ENCODE data around the gene AFF3. TPM values are rescaled to one million over a fixed set of nuclear protein-coding genes. Genes with fewer than 3 reads are reported as not detected.

AFF3 gene
- total RNA-seq, 2 donors from 2014 or later, result 10.8 to 16.2 TPM

DNA sequence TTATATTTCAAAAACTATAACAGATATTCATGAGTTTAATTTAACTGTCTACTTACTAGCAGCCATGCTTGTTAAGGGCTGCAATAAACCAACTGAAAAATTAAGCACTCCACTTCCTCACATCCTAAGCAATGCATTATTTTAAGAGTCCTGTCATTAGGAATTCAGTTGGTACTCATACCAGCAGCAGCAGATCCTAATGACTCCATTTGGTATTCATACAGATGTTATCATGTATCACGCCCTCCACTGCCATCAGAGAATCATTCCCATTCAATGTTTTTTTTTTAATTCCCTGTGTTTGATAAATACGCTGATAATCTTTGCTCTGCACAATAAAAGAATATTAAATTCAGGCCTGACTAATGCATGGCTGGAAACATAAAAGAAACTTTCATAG is 236.8 kb downstream of the AFF3 start:
- H3K27ac ChIP-seq, result no peak overlapping the region
- H3K27me3 ChIP-seq, result no peaks in the 10 kb centered on the region
- H3K4me1 ChIP-seq, result no peaks in the 10 kb centered on the region
- DNase-seq (ENCODE audit: low spot score), result no peak
- no peaks in the 10 kb centered on the region for H3K9me3 ChIP-seq
- H3K36me3 ChIP-seq, result no peaks in the 10 kb centered on the region
- H3K4me3 ChIP-seq, result no peak overlapping the region
- TF ChIP-seq, protein P1, sequence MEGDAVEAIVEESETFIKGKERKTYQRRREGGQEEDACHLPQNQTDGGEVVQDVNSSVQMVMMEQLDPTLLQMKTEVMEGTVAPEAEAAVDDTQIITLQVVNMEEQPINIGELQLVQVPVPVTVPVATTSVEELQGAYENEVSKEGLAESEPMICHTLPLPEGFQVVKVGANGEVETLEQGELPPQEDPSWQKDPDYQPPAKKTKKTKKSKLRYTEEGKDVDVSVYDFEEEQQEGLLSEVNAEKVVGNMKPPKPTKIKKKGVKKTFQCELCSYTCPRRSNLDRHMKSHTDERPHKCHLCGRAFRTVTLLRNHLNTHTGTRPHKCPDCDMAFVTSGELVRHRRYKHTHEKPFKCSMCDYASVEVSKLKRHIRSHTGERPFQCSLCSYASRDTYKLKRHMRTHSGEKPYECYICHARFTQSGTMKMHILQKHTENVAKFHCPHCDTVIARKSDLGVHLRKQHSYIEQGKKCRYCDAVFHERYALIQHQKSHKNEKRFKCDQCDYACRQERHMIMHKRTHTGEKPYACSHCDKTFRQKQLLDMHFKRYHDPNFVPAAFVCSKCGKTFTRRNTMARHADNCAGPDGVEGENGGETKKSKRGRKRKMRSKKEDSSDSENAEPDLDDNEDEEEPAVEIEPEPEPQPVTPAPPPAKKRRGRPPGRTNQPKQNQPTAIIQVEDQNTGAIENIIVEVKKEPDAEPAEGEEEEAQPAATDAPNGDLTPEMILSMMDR (IDR thresholded peaks at IDR 0.05), result no peak

DNA sequence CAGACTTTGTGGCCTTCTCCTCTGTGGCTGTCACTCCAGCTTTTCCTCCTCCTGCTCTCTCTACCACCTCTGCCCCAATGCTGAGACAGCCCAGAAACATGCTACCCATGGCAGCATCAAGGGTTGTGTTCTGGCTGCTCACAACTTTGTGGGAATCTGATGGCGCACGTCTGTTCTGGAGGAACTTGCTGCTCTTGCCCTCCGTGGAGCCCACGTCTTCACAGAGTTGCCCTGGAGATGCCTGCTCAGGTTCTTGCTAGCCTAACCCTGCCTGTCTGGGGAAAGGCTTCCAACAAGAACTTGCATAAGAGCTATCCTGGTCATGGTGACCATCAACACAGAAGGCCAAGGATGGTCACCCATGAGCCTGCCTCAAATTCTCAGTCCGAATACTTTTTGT is 237.4 kb downstream of the AFF3 start:
- no peak overlapping the region for H3K27ac ChIP-seq
- no peaks in the 10 kb centered on the region for H3K27me3 ChIP-seq
- no peaks in the 10 kb centered on the region for H3K36me3 ChIP-seq
- TF ChIP-seq, protein P1 (IDR thresholded peaks at IDR 0.05), result no peak
- DNase-seq (ENCODE audit: low spot score), result no peak
- no peak overlapping the region for H3K4me3 ChIP-seq
- H3K9me3 ChIP-seq, result no peaks in the 10 kb centered on the region
- no peaks in the 10 kb centered on the region for H3K4me1 ChIP-seq

DNA sequence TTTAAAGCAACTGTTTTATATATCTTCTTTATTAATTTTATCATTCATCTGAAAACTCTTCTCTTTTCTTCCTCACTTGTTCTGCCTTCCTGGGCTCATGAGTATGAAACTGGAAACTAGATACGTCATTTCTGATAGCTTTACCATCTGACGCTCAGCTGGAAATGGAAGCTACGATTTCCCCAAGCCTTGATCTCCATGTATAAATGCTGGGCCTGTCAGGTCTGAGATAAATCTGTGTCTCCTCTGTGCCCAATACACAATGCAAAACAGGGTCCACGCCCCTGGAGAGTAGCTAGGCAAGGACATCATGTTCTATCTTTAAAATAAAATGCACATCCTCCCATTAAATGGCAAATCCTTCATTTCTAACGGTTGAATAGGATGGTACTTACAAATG is 238.4 kb downstream of the AFF3 start:
- no peak overlapping the region for H3K27ac ChIP-seq

DNA sequence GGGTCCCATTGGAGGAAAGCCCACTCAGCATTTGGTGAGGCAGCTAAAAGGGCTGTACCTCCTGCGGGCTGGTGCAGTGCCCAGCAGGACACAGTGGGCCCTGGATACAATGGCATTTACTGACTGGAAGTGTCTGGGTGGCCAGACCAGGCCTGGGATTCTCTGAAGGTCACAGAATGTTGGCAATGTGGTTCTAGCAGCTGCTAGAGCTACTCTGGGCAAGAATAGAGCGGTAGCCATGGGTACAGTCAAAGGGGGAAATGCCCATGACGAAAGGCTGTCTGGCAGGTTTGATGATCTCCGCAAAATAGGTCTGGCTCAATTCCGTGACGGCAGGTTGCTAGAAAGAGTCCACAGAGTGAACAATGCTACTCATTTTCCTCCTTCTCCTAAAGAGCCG is 241.8 kb downstream of the AFF3 start:
- Histone ChIP-seq H3K27me3 (no peaks in the 10 kb centered on the region), H3K4me1 (no peaks in the 10 kb centered on the region), H3K9me3 (no peaks in the 10 kb centered on the region), H3K27ac (peak overlapping the region; percentile 29 to 53), H3K36me3 (no peaks in the 10 kb centered on the region), H3K4me3 (no peak overlapping the region)
- DNase-seq (ENCODE audit: low spot score), result no peak
- TF ChIP-seq, protein P1 (IDR thresholded peaks at IDR 0.05), result no peak

More for the DNA sequence above, 238.4 kb downstream of the AFF3 start:
- TF ChIP-seq, protein P1 (IDR thresholded peaks at IDR 0.05), result no peak
- no peaks in the 10 kb centered on the region for H3K36me3 ChIP-seq
- DNase-seq (ENCODE audit: low spot score), result no peak
- no peaks in the 10 kb centered on the region for H3K4me1 ChIP-seq
- H3K27me3 ChIP-seq, result no peaks in the 10 kb centered on the region
- H3K4me3 ChIP-seq, result no peak overlapping the region
- H3K9me3 ChIP-seq, result no peaks in the 10 kb centered on the region

DNA sequence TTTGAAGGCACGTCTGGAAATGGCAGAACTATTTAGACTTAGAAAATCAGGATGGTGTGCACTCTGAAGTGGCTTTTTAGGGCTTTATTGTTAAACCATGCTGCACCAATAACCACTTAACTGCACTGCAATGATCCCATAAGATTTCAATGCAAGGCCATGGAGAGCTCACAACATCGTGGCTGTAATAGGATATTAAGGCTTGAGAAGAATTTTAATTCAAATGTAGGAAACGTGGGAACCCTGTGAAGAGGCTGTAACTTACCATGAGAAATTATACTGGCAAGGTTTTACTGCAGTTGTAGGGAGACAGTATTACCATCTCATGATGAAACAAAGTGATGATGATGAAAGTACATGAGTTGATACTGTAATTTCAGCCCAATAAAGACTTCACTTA is 242.5 kb downstream of the AFF3 start:
- no peak for DNase-seq (ENCODE audit: low spot score)
- Histone ChIP-seq H3K36me3 (no peaks in the 10 kb centered on the region), H3K9me3 (no peaks in the 10 kb centered on the region), H3K27ac (peak overlapping the region in 1 of 2 donors; percentile 53), H3K27me3 (no peaks in the 10 kb centered on the region), H3K4me1 (no peaks in the 10 kb centered on the region), H3K4me3 (no peak overlapping the region)
- TF ChIP-seq, protein P1 (IDR thresholded peaks at IDR 0.05), result no peak

DNA sequence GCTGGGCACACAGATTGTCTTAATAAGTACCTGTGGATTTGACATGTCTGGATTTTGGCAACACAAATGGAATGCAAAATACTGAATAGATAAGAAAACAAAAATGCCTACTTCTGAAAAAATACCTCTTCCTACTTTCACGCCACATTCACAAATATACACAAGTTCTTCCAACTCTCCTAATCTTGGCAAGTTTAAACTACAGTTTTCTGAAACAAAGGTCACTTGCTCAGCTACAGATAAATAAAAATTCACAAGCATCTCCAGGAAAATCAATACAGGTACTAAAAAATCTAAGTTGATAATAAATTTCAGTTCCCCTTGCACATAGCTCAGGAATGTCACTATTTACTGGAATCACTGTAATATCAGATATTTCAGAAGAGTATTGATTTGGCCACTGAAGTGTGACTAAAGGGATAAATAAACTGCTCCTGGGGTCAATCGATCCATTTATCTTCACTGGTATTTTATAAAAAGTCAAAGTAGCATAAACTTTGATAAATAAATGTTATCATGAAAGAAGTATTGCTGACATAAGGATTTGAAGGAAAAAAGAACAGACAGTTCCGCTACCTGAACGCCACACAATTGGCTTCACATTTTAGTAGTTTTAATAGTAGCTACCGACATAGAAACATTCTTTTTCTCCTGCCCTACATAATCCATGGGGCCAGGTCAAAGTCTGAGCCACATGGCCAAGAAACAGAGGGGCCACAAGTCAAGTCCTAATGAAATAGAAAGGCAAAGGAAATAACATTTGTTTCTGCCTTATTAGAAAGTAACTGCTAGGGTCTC is 243.1 kb downstream of the AFF3 start:
- no peak for DNase-seq (ENCODE audit: low spot score)
- no peaks in the 10 kb centered on the region for H3K36me3 ChIP-seq
- no peaks in the 10 kb centered on the region for H3K9me3 ChIP-seq
- TF ChIP-seq, protein P1 (IDR thresholded peaks at IDR 0.05), result no peak
- no peak overlapping the region for H3K4me3 ChIP-seq
- H3K27ac ChIP-seq, result no peak overlapping the region
- no peaks in the 10 kb centered on the region for H3K27me3 ChIP-seq
- H3K4me1 ChIP-seq, result no peaks in the 10 kb centered on the region
